ENCODE data around the gene THSD7B.

The THSD7B gene

GRCh38 chr2:137381731-137382130 is 616.4 kb downstream of the THSD7B start:
- Histone ChIP-seq H3K9me2 (replicated peaks; ENCODE audit: low read depth, low read length) (peaks cover 5% of the 10 kb centered on the region; the same call in 1 of the 2 replicates), H3K4me2 (ENCODE audit: low read depth, low read length, poor library complexity, severe bottlenecking) (no peak overlapping the region), H2AFZ (ENCODE audit: low read length) (no peak overlapping the region), H3K27me3 (ENCODE audit: insufficient read depth, low read length, poor library complexity, severe bottlenecking) (no peaks in the 10 kb centered on the region), H3F3A (ENCODE audit: low read depth) (no peaks in the 10 kb centered on the region), H3K4me3 (ENCODE audit: low read length, poor library complexity, severe bottlenecking) (no peak overlapping the region), H3K4me1 (ENCODE audit: insufficient read depth, low read length, poor library complexity, severe bottlenecking) (no peaks in the 10 kb centered on the region), H3K36me3 (ENCODE audit: insufficient read depth, low read length) (no peaks in the 10 kb centered on the region), H4K20me1 (ENCODE audit: insufficient read depth, low read length, poor library complexity, severe bottlenecking) (no peaks in the 10 kb centered on the region), H3K79me2 (ENCODE audit: insufficient read depth, low read length) (no peaks in the 10 kb centered on the region), H3K9ac (ENCODE audit: low read depth, low read length, poor library complexity, severe bottlenecking) (no peak overlapping the region), H3K9me3 (ENCODE audit: insufficient read depth, low read depth, low read length) (peaks cover 7% of the 10 kb centered on the region; the same call in 1 of the 2 replicates)
- TF ChIP-seq EZH2phosphoT487 (IDR thresholded peaks at IDR 0.05; ENCODE audit: borderline replicate concordance) (no peak), CTCF (conservative IDR thresholded peaks at IDR 0.05; ENCODE audit: low read length) (no peak)

GRCh38 chr2:137383391-137383790 is 618.0 kb downstream of the THSD7B start:
- H3K4me2 ChIP-seq (ENCODE audit: low read depth, low read length, poor library complexity, severe bottlenecking), result no peak overlapping the region

GRCh38 chr2:137387044-137387443 is 621.7 kb downstream of the THSD7B start:
- Histone ChIP-seq H3K9me2 (replicated peaks; ENCODE audit: low read depth, low read length) (peaks cover 5% of the 10 kb centered on the region; the same call in 1 of the 2 replicates), H3K9me3 (ENCODE audit: insufficient read depth, low read depth, low read length) (peaks cover 7% of the 10 kb centered on the region; the same call in 1 of the 2 replicates), H3K36me3 (ENCODE audit: insufficient read depth, low read length) (no peaks in the 10 kb centered on the region), H3K4me2 (ENCODE audit: low read depth, low read length, poor library complexity, severe bottlenecking) (no peak overlapping the region), H3K4me1 (ENCODE audit: insufficient read depth, low read length, poor library complexity, severe bottlenecking) (no peaks in the 10 kb centered on the region), H3K79me2 (ENCODE audit: insufficient read depth, low read length) (no peaks in the 10 kb centered on the region), H2AFZ (ENCODE audit: low read length) (no peak overlapping the region), H3F3A (ENCODE audit: low read depth) (no peaks in the 10 kb centered on the region), H3K27me3 (ENCODE audit: insufficient read depth, low read length, poor library complexity, severe bottlenecking) (no peaks in the 10 kb centered on the region), H3K4me3 (ENCODE audit: low read length, poor library complexity, severe bottlenecking) (no peak overlapping the region), H4K20me1 (ENCODE audit: insufficient read depth, low read length, poor library complexity, severe bottlenecking) (no peaks in the 10 kb centered on the region), H3K9ac (ENCODE audit: low read depth, low read length, poor library complexity, severe bottlenecking) (no peak overlapping the region)
- no peak for TF ChIP-seq EZH2phosphoT487 (IDR thresholded peaks at IDR 0.05; ENCODE audit: borderline replicate concordance)
- TF ChIP-seq CTCF (conservative IDR thresholded peaks at IDR 0.05; ENCODE audit: low read length), result no peak

More at GRCh38 chr2:137383391-137383790, 618.0 kb downstream of the THSD7B start:
- TF ChIP-seq EZH2phosphoT487 (IDR thresholded peaks at IDR 0.05; ENCODE audit: borderline replicate concordance), result no peak
- no peak for TF ChIP-seq CTCF (conservative IDR thresholded peaks at IDR 0.05; ENCODE audit: low read length)
- peaks cover 5% of the 10 kb centered on the region; the same call in 1 of the 2 replicates for H3K9me2 ChIP-seq (replicated peaks; ENCODE audit: low read depth, low read length)
- H4K20me1 ChIP-seq (ENCODE audit: insufficient read depth, low read length, poor library complexity, severe bottlenecking), result no peaks in the 10 kb centered on the region
- H3K27me3 ChIP-seq (ENCODE audit: insufficient read depth, low read length, poor library complexity, severe bottlenecking), result no peaks in the 10 kb centered on the region
- no peak overlapping the region for H3K9ac ChIP-seq (ENCODE audit: low read depth, low read length, poor library complexity, severe bottlenecking)
- H3K9me3 ChIP-seq (ENCODE audit: insufficient read depth, low read depth, low read length), result peaks cover 7% of the 10 kb centered on the region; the same call in 1 of the 2 replicates
- H3K4me3 ChIP-seq (ENCODE audit: low read length, poor library complexity, severe bottlenecking), result no peak overlapping the region
- no peaks in the 10 kb centered on the region for H3F3A ChIP-seq (ENCODE audit: low read depth)
- no peaks in the 10 kb centered on the region for H3K4me1 ChIP-seq (ENCODE audit: insufficient read depth, low read length, poor library complexity, severe bottlenecking)
- no peaks in the 10 kb centered on the region for H3K79me2 ChIP-seq (ENCODE audit: insufficient read depth, low read length)
- no peak overlapping the region for H2AFZ ChIP-seq (ENCODE audit: low read length)
- H3K36me3 ChIP-seq (ENCODE audit: insufficient read depth, low read length), result no peaks in the 10 kb centered on the region

Measured in Loucy (cell line).